HG03457 (cell line): ENCODE results near the gene PGK1.
"Not testable (repeated sequence)": the region's sequence is repeated elsewhere in the genome, so short reads cannot be mapped to it uniquely, and the experiment has no call there.

Experiments used
- ATAC-seq: cut with Tn5 transposase; IDR thresholded peaks from one replicate; pipeline ENCODE4 v1.9.1; 2021; ENCODE audit warnings: moderate number of reproducible peaks; ENCODE audit not compliant: unreplicated experiment

PGK1 gene

GRCh38 chrX:78111140-78111931 lies 7.3 kb downstream of the PGK1 start:
- ATAC-seq = no peak

GRCh38 chrX:78116365-78116764 lies 12.3 kb downstream of the PGK1 start:
- no peak for ATAC-seq

GRCh38 chrX:78116766-78117165 lies 12.7 kb downstream of the PGK1 start:
- no peak for ATAC-seq

- ATAC-seq = no peak
These were observed 14.6 kb downstream of the PGK1 start for GRCh38 chrX:78118628-78119027.

GRCh38 chrX:78119521-78120227 lies 15.6 kb downstream of the PGK1 start:
- ATAC-seq = no peak

- ATAC-seq = no peak
These were observed 19.1 kb downstream of the PGK1 start for GRCh38 chrX:78123190-78123589.

GRCh38 chrX:78124307-78124706 lies 20.3 kb downstream of the PGK1 start:
- no peak for ATAC-seq

GRCh38 chrX:78125148-78125547 lies 21.1 kb downstream of the PGK1 start:
- no peak for ATAC-seq

- not testable (repeated sequence) for ATAC-seq
These were observed 21.7 kb downstream of the PGK1 start for GRCh38 chrX:78125781-78126180.

- no peak for ATAC-seq
These were observed 25.7 kb downstream of the PGK1 start for GRCh38 chrX:78129714-78130113.

- ATAC-seq = no peak
These were observed 26.3 kb downstream of the PGK1 start for GRCh38 chrX:78130396-78130795.

- no peak for ATAC-seq
These were observed 27.1 kb downstream of the PGK1 start for GRCh38 chrX:78131117-78131516.

- no peak for ATAC-seq
These were observed 29.4 kb downstream of the PGK1 start for GRCh38 chrX:78133238-78133960.

GRCh38 chrX:78139160-78140123 lies 35.4 kb downstream of the PGK1 start, which contains the start of gene TAF9B:
Gene TAF9B (minus strand): TSS chrX:78139650. CDS start chrX:78139611, 39 bp downstream.
- peak; percentile 92 for ATAC-seq

- ATAC-seq = no peak
These were observed 36.2 kb downstream of the PGK1 start for GRCh38 chrX:78140206-78140605.

GRCh38 chrX:78147002-78147540 lies 43.0 kb downstream of the PGK1 start:
- ATAC-seq = not testable (repeated sequence)

GRCh38 chrX:78157373-78157772 lies 53.3 kb downstream of the PGK1 start:
- ATAC-seq = not testable (repeated sequence)

GRCh38 chrX:78157846-78158245 lies 53.8 kb downstream of the PGK1 start:
- ATAC-seq = not testable (repeated sequence)

- not testable (repeated sequence) for ATAC-seq
These were observed 56.7 kb downstream of the PGK1 start for GRCh38 chrX:78160711-78161110.

GRCh38 chrX:78163175-78163574 lies 59.1 kb downstream of the PGK1 start:
- not testable (repeated sequence) for ATAC-seq
